SK-N-MC (cell line): ENCODE results near the gene NOC2L.

Experiments
- DNase-seq: peaks from one replicate; pipeline ENCODE4 v3.0.0-alpha.2; 2011; ENCODE audit warnings: low read depth, low spot score
- H3K27ac ChIP-seq: fragments of 200-600 bp; sonication (generic); 2 replicates; pipeline ENCODE4 v1.5.1; 2016; ENCODE audit warnings: mixed run types
- H3K36me3 ChIP-seq: fragments of 200-600 bp; sonication (generic); 2 replicates; pipeline ENCODE4 v1.6.1; 2017; ENCODE audit warnings: antibody characterized with exemption, low read length, mixed read lengths; ENCODE audit not compliant: insufficient read depth
- H3K4me3 ChIP-seq: fragments of 200-600 bp; sonication (generic); 2 replicates; pipeline ENCODE4 v1.5.1; 2016
- H3K9ac ChIP-seq: fragments of 200-600 bp; sonication (generic); 2 replicates; pipeline ENCODE4 v1.8.0; 2017; ENCODE audit warnings: mixed run types, mixed read lengths; ENCODE audit not compliant: insufficient read length
- H3K9me3 ChIP-seq: fragments of 200-600 bp; sonication (generic); 2 replicates; pipeline ENCODE4 v1.6.1; 2017; ENCODE audit warnings: low read depth, mild to moderate bottlenecking, antibody characterized with exemption, low read length, moderate library complexity, mixed read lengths
- EZH2 ChIP-seq: fragments of 200-600 bp; sonication (generic); IDR thresholded peaks from one replicate; pipeline ENCODE4 v1.6.1; 2017; ENCODE audit warnings: antibody characterized with exemption
- FOXP2 ChIP-seq: optimal IDR thresholded peaks from 2 replicates; pipeline ENCODE3; 2011; ENCODE audit warnings: mild to moderate bottlenecking, moderate library complexity; ENCODE audit not compliant: insufficient read depth; ENCODE audit errors: extremely low read length, control extremely low read depth
- POLR2AphosphoS5 ChIP-seq: IDR thresholded peaks from 2 replicates; pipeline ENCODE4 v1.6.1; 2012; ENCODE audit warnings: mild to moderate bottlenecking, low read depth, low read length, borderline replicate concordance

NOC2L gene

GRCh38 chr1:958823-959730 lies at the start of gene NOC2L:
Gene NOC2L, minus strand, starts transcription at chr1:959256. Its CDS starts 16 bp downstream, at chr1:959240.
- H3K27ac ChIP-seq: peak within 1 kb of the TSS; percentile 50; the same call in 1 of the 2 replicates
- peak within 1 kb of the TSS; percentile 78 for H3K4me3 ChIP-seq
- H3K36me3 ChIP-seq: peaks cover 50% of the 10 kb centered on the region
- TF ChIP-seq POLR2AphosphoS5 (peak; percentile 83), FOXP2 (no peak)
- peak within 1 kb of the TSS; percentile 93 for H3K9ac ChIP-seq
- H3K9me3 ChIP-seq: no peaks in the 10 kb centered on the region
- DNase-seq: no peak

- no peak overlapping the region for H3K27ac ChIP-seq
- H3K4me3 ChIP-seq: no peak overlapping the region
- H3K36me3 ChIP-seq: no peaks in the 10 kb centered on the region
- TF ChIP-seq EZH2 (no peak), FOXP2 (no peak), POLR2AphosphoS5 (no peak)
- H3K9ac ChIP-seq: no peak overlapping the region
- H3K9me3 ChIP-seq: no peaks in the 10 kb centered on the region
- DNase-seq: no peak
Observed at GRCh38 chr1:1006305-1007159, 47.5 kb upstream of the NOC2L start.

- DNase-seq: no peak
- no peak overlapping the region for H3K9ac ChIP-seq
- no peaks in the 10 kb centered on the region for H3K36me3 ChIP-seq
- H3K27ac ChIP-seq: no peak overlapping the region
- TF ChIP-seq EZH2 (no peak), FOXP2 (no peak), POLR2AphosphoS5 (no peak)
- no peaks in the 10 kb centered on the region for H3K9me3 ChIP-seq
- H3K4me3 ChIP-seq: no peak overlapping the region
Observed at GRCh38 chr1:1005774-1006304, 46.8 kb upstream of the NOC2L start.

GRCh38 chr1:1004780-1005697 lies 46.0 kb upstream of the NOC2L start:
- no peak for TF ChIP-seq EZH2
- TF ChIP-seq FOXP2: no peak
- TF ChIP-seq POLR2AphosphoS5: no peak
- H3K9me3 ChIP-seq: no peaks in the 10 kb centered on the region
- no peak overlapping the region for H3K9ac ChIP-seq
- DNase-seq: no peak
- no peaks in the 10 kb centered on the region for H3K36me3 ChIP-seq
- no peak overlapping the region for H3K4me3 ChIP-seq
- no peak overlapping the region for H3K27ac ChIP-seq

- TF ChIP-seq FOXP2: no peak
- no peak for TF ChIP-seq POLR2AphosphoS5
- TF ChIP-seq EZH2: no peak
- Histone ChIP-seq H3K9ac (no peak overlapping the region), H3K27ac (no peak overlapping the region), H3K36me3 (no peaks in the 10 kb centered on the region), H3K9me3 (no peaks in the 10 kb centered on the region), H3K4me3 (no peak overlapping the region)
- no peak for DNase-seq
Observed at GRCh38 chr1:1004420-1004779, 45.3 kb upstream of the NOC2L start.

GRCh38 chr1:1003618-1004419 lies 44.8 kb upstream of the NOC2L start:
- Histone ChIP-seq H3K9ac (no peak overlapping the region), H3K4me3 (no peak overlapping the region), H3K27ac (no peak overlapping the region), H3K36me3 (no peaks in the 10 kb centered on the region), H3K9me3 (no peaks in the 10 kb centered on the region)
- TF ChIP-seq EZH2: no peak
- TF ChIP-seq FOXP2: no peak
- TF ChIP-seq POLR2AphosphoS5: no peak
- DNase-seq: no peak

GRCh38 chr1:1001057-1001783 lies 42.2 kb upstream of the NOC2L start:
- H3K4me3 ChIP-seq: peak overlapping the region; percentile 98

More at GRCh38 chr1:1001057-1001783, 42.2 kb upstream of the NOC2L start:
- H3K36me3 ChIP-seq: no peaks in the 10 kb centered on the region
- peak overlapping the region; percentile 98 for H3K27ac ChIP-seq
- H3K9ac ChIP-seq: peak overlapping the region; percentile 99
- no peaks in the 10 kb centered on the region for H3K9me3 ChIP-seq
- TF ChIP-seq POLR2AphosphoS5 (no peak), FOXP2 (no peak)
- no peak for DNase-seq
